Measurements from ENCODE around the gene INPP5E.

GRCh38 chr9:136474974-136475865 is 35.6 kb upstream of the INPP5E start:
- TF ChIP-seq POLR2A (IDR thresholded peaks at IDR 0.05; ENCODE audit: low read length) (no peak), GATA1 (IDR thresholded peaks at IDR 0.05; ENCODE audit: low read depth, low read length) (no peak)

Data from erythroblast (primary cell).